HepG2 (cell line): ENCODE data around the gene NKD1. TPM values are rescaled to one million over a fixed set of nuclear protein-coding genes. Genes with fewer than 3 reads are reported as not detected.

Experiments used
- ARID3A ChIP-seq: IDR thresholded peaks from 2 replicates; pipeline ENCODE4 v1.6.1; 2012; ENCODE audit warnings: low read depth, low read length, improper control_type of control experiment
- GZF1 ChIP-seq: sonication (generic); formaldehyde crosslinking; IDR thresholded peaks from 2 replicates; pipeline ENCODE4 v1.5.1; 2020; ENCODE audit warnings: mild to moderate bottlenecking, missing genetic modification reagents
- KAT8 ChIP-seq: IDR thresholded peaks from 2 replicates; pipeline ENCODE4 v1.6.1; 2016; ENCODE audit warnings: missing genetic modification reagents, missing compliant biosample characterization
- KDM5B ChIP-seq: sonication (generic); formaldehyde crosslinking; IDR thresholded peaks from 2 replicates; pipeline ENCODE4 v1.4.0; 2020; ENCODE audit warnings: missing genetic modification reagents, mild to moderate bottlenecking, borderline replicate concordance
- NFE2L2 ChIP-seq: fragments of 150-350 bp; IDR thresholded peaks from 2 replicates; pipeline ENCODE4 v1.6.1; 2014; ENCODE audit warnings: low read length
- NR2F6 ChIP-seq, 2 experiments: IDR thresholded peaks; 2 replicates each; pipeline ENCODE4 v1.6.1; 2016; ENCODE audit warnings: antibody characterized with exemption in 1 of 2, mild to moderate bottlenecking in 1 of 2
- PHF8 ChIP-seq: sonication (generic); formaldehyde crosslinking; IDR thresholded peaks from 2 replicates; pipeline ENCODE4 v1.5.0; 2020; ENCODE audit warnings: missing genetic modification reagents
- REPIN1 ChIP-seq: sonication (generic); formaldehyde crosslinking; IDR thresholded peaks from 2 replicates; pipeline ENCODE4 v1.8.0; 2022; ENCODE audit warnings: missing genetic modification reagents, low read depth, mild to moderate bottlenecking, borderline replicate concordance
- ZFP62 ChIP-seq: sonication (generic); formaldehyde crosslinking; IDR thresholded peaks from 2 replicates; pipeline ENCODE4 v1.4.0; 2020; ENCODE audit warnings: missing genetic modification reagents
- ZKSCAN1 ChIP-seq: fragments of 150-350 bp; IDR thresholded peaks from 2 replicates; pipeline ENCODE4 v1.6.1; 2014; ENCODE audit warnings: low read length
- ZNF121 ChIP-seq: sonication (generic); formaldehyde crosslinking; IDR thresholded peaks from 2 replicates; pipeline ENCODE4 v1.5.0; 2020; ENCODE audit warnings: mild to moderate bottlenecking, missing genetic modification reagents
- ZNF180 ChIP-seq: sonication (generic); formaldehyde crosslinking; IDR thresholded peaks from 2 replicates; pipeline ENCODE4 v1.4.0; 2020; ENCODE audit warnings: low read depth, missing genetic modification reagents, borderline replicate concordance
- ZNF253 ChIP-seq: sonication (generic); formaldehyde crosslinking; IDR thresholded peaks from 2 replicates; pipeline ENCODE4 v1.8.0; 2022; ENCODE audit warnings: mild to moderate bottlenecking, missing genetic modification reagents, borderline replicate concordance
- ZNF274 ChIP-seq: sonication (generic); formaldehyde crosslinking; IDR thresholded peaks from 2 replicates; pipeline ENCODE4 v1.5.1; 2020; ENCODE audit warnings: mild to moderate bottlenecking, missing genetic modification reagents
- ZNF292 ChIP-seq: sonication (generic); formaldehyde crosslinking; IDR thresholded peaks from 2 replicates; pipeline ENCODE4 v1.8.1; 2022; ENCODE audit warnings: mild to moderate bottlenecking, low read depth, missing genetic modification reagents, borderline replicate concordance
- ZNF317 ChIP-seq: sonication (generic); formaldehyde crosslinking; IDR thresholded peaks from 2 replicates; pipeline ENCODE4 v1.5.0; 2020; ENCODE audit warnings: mild to moderate bottlenecking, missing genetic modification reagents
- ZNF343 ChIP-seq: sonication (generic); formaldehyde crosslinking; IDR thresholded peaks from 2 replicates; pipeline ENCODE4 v1.4.0; 2020; ENCODE audit warnings: mild to moderate bottlenecking, missing genetic modification reagents
- ZNF460 ChIP-seq: sonication (generic); formaldehyde crosslinking; IDR thresholded peaks from 2 replicates; pipeline ENCODE4 v1.5.1; 2020; ENCODE audit warnings: missing genetic modification reagents, mild to moderate bottlenecking, borderline replicate concordance
- ZNF510 ChIP-seq: sonication (generic); formaldehyde crosslinking; IDR thresholded peaks from 2 replicates; pipeline ENCODE4 v1.4.0; 2020; ENCODE audit warnings: low read depth, mild to moderate bottlenecking, missing genetic modification reagents
- ZNF530 ChIP-seq: sonication (generic); formaldehyde crosslinking; IDR thresholded peaks from 2 replicates; pipeline ENCODE4 v1.5.0; 2020; ENCODE audit warnings: low read depth, mild to moderate bottlenecking, missing genetic modification reagents
- polyA plus RNA-seq, 8 experiments: library from polyadenylated mRNA; depleted of rRNA in 3 of 8; stranded (reverse) in 7 of 8; unstranded in 1 of 8; fragments of >200 nt; fragmentation: Illumina TruSeq in 4 of 8; extraction: Trizol in 4 of 8; gene quantifications; 2 replicates each; pipeline versions ENCODE4 v1.2.1 to v1.2.3, GENCODE V29; 2011 to 2016; ENCODE audit warnings: low read depth in 4 of 8, missing spikeins in 1 of 8, mixed read lengths in 1 of 8; ENCODE audit not compliant: insufficient read depth in 1 of 8
- total RNA-seq, 5 experiments: library from RNA; depleted of rRNA; stranded (reverse); fragments of >200 nt; fragmentation: Illumina TruSeq; extraction: Trizol; gene quantifications; 2 replicates each; pipeline ENCODE4 v1.2.3, GENCODE V29; 2016; ENCODE audit warnings: low read depth in 1 of 5
- TF ChIP-seq, protein P1 (sequence below): sonication (generic); formaldehyde crosslinking; conservative IDR thresholded peaks from 2 replicates; pipeline ENCODE4 v1.4.0; 2020; ENCODE audit warnings: missing genetic modification reagents
- TF ChIP-seq, protein P2 (sequence below): sonication (generic); formaldehyde crosslinking; IDR thresholded peaks from 2 replicates; pipeline ENCODE4 v1.4.0; 2020; ENCODE audit warnings: low read depth, mild to moderate bottlenecking, missing genetic modification reagents
- TF ChIP-seq, protein P3 (sequence below): sonication (generic); formaldehyde crosslinking; IDR thresholded peaks from 2 replicates; pipeline ENCODE4 v1.4.0; 2020; ENCODE audit warnings: missing genetic modification reagents

The NKD1 gene
- total and polyA plus RNA-seq, 2 of the 13 experiments (the other 11 are each of a cell fraction or from before 2014, with no cell fraction given): 70.4 to 121 TPM

DNA sequence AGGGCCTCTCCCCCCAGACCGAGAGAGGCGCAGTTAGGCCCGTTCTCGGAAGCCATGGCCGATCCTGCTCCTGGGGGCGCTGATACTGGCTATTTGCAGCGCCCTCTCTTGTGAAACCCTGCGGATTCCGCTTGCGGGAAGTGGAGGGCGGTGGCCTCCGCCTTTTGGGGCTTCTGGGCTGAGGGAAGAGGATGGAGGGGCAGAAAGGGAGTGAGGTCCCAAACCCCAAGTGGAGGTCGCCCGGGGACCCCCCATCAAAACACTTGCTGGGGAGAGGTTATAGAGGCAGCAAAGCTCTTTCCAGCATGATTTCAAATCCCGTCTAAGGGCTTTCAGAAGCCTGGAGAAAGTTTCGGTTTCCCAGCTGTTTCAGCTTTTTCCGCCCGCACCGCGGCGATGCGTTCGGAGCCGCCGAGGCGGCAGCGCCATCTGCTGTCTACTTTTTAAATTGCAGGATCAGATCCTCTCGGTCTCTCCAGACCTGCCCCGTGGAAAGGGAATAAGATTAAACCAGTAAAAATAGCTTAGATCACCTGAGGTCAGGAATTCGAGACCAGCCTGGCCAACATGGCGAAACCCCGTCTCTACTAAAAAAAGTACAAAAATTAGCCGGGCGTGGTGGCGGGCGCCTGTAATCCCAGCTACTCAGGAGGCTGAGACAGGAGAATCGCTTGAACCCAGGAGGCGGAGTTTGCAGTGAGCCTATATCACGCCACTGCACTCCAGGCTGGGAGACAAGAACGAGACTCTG, 117.1 kb downstream of the NKD1 start (continued):
- no peak for TF ChIP-seq ARID3A
- no peak for TF ChIP-seq NR2F6 (IDR thresholded peaks at IDR 0.05)
- TF ChIP-seq NR2F6 (CRISPR knock-in tag; IDR thresholded peaks at IDR 0.05): 0 out of 2 replicates have a peak, but pooled peaks have one; percentile 4
- peak; percentile 19; the same call in 1 of the 2 replicates for TF ChIP-seq REPIN1 (CRISPR knock-in tag)
- 0 out of 2 replicates have a peak, but pooled peaks have one; percentile 25 for TF ChIP-seq KAT8 (CRISPR knock-in tag)
- peak; percentile 96 for TF ChIP-seq ZNF121 (CRISPR knock-in tag)
- TF ChIP-seq ZNF317 (CRISPR knock-in tag): 0 out of 2 replicates have a peak, but pooled peaks have one; percentile 14
- peak; percentile 61 for TF ChIP-seq PHF8 (CRISPR knock-in tag)
- TF ChIP-seq, protein P1, sequence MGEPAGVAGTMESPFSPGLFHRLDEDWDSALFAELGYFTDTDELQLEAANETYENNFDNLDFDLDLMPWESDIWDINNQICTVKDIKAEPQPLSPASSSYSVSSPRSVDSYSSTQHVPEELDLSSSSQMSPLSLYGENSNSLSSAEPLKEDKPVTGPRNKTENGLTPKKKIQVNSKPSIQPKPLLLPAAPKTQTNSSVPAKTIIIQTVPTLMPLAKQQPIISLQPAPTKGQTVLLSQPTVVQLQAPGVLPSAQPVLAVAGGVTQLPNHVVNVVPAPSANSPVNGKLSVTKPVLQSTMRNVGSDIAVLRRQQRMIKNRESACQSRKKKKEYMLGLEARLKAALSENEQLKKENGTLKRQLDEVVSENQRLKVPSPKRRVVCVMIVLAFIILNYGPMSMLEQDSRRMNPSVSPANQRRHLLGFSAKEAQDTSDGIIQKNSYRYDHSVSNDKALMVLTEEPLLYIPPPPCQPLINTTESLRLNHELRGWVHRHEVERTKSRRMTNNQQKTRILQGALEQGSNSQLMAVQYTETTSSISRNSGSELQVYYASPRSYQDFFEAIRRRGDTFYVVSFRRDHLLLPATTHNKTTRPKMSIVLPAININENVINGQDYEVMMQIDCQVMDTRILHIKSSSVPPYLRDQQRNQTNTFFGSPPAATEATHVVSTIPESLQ (CRISPR knock-in tag): no peak
- TF ChIP-seq GZF1: 0 out of 2 replicates have a peak, but pooled peaks have one; percentile 67
- 0 out of 2 replicates have a peak, but pooled peaks have one; percentile 39 for TF ChIP-seq ZNF292 (CRISPR knock-in tag)
- TF ChIP-seq ZNF510: no peak
- TF ChIP-seq, protein P2, sequence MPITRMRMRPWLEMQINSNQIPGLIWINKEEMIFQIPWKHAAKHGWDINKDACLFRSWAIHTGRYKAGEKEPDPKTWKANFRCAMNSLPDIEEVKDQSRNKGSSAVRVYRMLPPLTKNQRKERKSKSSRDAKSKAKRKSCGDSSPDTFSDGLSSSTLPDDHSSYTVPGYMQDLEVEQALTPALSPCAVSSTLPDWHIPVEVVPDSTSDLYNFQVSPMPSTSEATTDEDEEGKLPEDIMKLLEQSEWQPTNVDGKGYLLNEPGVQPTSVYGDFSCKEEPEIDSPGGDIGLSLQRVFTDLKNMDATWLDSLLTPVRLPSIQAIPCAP (CRISPR knock-in tag): no peak
- no peak for TF ChIP-seq ZNF180 (CRISPR knock-in tag)
- TF ChIP-seq, protein P3, sequence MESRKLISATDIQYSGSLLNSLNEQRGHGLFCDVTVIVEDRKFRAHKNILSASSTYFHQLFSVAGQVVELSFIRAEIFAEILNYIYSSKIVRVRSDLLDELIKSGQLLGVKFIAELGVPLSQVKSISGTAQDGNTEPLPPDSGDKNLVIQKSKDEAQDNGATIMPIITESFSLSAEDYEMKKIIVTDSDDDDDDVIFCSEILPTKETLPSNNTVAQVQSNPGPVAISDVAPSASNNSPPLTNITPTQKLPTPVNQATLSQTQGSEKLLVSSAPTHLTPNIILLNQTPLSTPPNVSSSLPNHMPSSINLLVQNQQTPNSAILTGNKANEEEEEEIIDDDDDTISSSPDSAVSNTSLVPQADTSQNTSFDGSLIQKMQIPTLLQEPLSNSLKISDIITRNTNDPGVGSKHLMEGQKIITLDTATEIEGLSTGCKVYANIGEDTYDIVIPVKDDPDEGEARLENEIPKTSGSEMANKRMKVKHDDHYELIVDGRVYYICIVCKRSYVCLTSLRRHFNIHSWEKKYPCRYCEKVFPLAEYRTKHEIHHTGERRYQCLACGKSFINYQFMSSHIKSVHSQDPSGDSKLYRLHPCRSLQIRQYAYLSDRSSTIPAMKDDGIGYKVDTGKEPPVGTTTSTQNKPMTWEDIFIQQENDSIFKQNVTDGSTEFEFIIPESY (CRISPR knock-in tag): peak; percentile 33; the same call in 1 of the 2 replicates
- TF ChIP-seq ZKSCAN1: no peak
- TF ChIP-seq ZNF530 (CRISPR knock-in tag): no peak
- TF ChIP-seq ZNF460: peak; percentile 53; the same call in 1 of the 2 replicates
- 0 out of 2 replicates have a peak, but pooled peaks have one; percentile 47 for TF ChIP-seq ZNF253 (CRISPR knock-in tag)
- TF ChIP-seq KDM5B (CRISPR knock-in tag): peak; percentile 70; the same call in 1 of the 2 replicates
- peak; percentile 27; the same call in 1 of the 2 replicates for TF ChIP-seq ZNF274
- no peak for TF ChIP-seq NFE2L2
- 0 out of 2 replicates have a peak, but pooled peaks have one; percentile 35 for TF ChIP-seq ZNF343 (CRISPR knock-in tag)
- TF ChIP-seq ZFP62 (CRISPR knock-in tag): no peak
